HG03457 (cell line): Measurements from ENCODE around the gene EIF3F.

Experiments
- ATAC-seq: cut with Tn5 transposase; IDR thresholded peaks from one replicate; pipeline ENCODE4 v1.9.1; 2021; ENCODE audit warnings: moderate number of reproducible peaks; ENCODE audit not compliant: unreplicated experiment

Gene EIF3F

DNA sequence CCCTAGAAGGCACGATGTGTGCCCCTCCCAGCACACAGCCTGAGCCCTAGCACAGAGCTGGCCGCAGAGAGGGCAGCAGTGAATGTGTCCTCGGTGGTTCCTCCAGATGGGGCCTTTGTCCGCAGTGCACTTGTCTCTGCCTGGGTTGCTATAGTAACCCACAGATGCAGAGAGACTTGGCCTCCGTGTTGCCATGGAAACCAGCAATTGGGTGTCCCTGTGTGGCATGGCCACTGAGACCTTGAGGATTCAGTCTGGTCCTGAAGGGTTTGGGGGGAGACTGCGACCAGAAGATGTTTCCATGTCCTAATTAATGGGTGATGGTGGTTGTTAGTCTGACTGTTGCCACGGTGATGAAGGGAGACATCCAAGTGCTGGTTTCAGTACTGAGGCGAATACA lies 51.3 kb downstream of the EIF3F start:
- ATAC-seq, result no peak

DNA sequence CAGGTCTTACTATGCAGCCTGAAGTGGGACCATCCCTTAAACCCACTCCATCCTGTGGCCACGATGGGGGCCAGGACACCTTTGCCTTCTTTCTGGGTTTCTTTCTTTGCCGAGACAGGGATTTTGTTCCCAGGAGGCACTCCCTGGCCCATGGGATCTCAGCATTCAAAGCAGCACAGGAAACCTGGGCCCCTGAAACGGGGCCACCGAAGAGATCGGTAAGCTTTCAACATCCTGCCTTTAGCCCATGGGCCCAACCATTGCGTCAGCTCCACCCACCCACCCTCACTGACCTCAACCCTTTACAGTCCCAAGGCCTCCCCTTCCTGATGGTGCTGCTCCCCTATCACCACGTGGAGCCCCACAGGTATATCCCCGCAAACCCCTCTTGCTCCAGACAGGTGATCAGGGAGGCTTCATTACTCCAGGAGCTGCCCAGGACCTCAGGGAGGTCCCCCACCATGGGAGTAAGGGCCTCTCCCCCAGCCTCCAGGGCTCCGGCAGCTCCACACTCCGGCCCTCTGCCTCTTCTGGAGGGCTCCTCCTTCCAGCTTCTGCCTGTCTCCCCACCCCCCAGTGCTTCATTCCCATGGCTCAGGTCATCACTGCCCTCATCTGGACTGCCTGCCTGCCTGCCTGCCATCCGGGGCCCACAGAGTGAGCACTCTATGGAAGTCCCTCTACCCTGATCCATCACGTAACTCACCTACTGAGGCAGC lies 51.8 kb downstream of the EIF3F start:
- no peak for ATAC-seq

DNA sequence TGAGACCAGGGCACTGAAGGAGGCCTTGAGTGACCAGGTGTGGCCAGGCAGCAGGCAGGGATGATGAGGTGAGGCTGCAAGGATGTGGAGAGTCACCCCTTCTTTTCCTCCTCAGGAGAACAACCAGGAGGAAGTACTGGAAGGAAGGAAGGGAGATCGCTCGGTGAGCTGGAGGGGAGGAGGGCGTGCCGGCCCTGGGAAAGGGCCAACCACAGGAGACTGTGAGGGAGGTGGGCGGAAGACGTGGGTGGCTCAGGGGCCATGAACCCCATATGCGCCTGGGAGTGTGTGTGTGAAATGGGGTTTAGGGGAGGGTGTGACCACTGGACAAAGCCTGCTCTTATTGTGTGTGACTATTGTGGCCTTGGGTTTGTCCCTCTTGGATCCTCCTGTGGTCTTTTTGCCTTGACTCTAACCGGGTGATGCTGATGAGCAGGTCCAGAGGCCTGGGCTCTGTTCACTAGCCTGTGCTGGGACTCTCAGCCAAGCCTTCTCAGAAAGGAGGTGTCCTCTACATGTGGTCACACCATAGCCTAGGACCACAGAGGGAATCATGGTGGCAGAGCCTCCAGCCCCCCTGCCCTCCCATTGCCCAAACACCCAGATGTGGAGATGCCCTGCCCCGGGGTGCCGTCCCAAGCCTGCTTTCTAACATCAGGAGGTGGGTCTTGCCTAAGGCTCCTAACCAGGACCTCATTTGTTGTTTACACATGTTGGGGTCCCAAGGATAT lies 52.6 kb downstream of the EIF3F start:
- no peak for ATAC-seq

DNA sequence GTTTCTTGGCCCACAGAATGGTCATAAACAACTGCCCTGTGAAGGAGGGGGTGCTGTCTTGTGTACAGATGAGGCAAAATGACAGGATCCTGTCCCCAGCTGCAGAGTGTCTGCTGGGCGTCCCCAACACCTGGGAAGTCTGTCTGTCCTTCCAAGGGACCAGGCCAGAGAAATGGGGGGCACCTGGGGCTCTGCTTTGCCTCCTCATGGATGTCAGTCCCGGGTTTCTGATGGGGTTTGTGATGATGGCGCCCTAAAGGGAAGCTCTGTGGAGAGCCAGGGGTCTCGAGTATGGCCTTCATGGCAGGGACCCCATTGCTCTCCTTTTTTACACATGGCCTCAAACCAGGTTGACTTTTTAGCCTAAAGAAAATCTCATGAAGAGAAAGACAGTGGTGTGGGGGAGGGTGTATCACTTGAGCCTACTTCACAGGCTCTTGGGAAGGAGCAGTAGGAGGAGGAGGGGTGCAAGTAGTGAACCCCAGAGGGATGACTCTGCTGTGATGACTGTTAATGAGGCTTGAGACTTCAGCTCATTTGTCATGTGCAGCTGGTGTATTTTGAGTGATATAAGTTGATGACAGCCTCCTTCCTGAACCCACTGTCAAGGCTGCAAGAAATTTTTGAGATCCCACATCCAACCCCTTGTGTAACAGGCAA lies 53.3 kb downstream of the EIF3F start:
- ATAC-seq, result no peak

DNA sequence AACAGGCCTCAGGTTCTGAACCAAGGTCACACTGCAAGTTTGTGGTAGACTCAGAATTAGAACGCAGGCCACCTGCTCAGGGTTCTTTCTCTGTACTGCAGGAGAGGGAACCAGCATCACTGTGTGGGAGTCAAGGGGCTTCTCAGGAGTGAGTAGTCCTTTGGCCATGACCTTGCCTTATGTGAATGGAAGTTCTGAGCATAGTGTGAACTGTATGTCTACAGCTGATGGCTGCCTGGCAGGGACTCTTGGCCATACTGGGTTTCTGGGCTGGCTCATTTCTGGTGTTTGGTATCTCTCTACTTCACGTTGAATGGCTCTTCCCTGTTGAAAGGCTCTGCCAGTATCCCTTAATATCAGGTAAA lies 53.8 kb downstream of the EIF3F start:
- no peak for ATAC-seq

DNA sequence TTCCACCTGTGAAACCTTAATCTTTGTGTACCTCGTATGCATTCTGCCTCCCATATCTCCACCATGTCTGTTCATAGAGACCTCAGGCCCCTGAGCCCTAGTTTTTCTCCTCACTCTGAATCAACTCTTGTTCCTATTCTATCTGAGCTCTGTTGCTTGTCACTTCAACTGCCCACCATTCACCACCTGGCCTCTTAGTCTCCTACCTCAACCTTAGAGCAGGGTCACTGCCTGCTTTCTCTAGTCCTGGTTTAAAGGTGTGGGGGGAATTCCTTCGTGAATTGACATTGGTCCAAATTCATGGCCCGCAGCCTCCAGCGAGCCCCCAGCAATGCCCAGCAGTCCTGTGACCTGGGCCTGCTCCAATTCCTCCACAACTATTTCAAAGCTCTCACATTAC lies 54.4 kb downstream of the EIF3F start:
- no peak for ATAC-seq

DNA sequence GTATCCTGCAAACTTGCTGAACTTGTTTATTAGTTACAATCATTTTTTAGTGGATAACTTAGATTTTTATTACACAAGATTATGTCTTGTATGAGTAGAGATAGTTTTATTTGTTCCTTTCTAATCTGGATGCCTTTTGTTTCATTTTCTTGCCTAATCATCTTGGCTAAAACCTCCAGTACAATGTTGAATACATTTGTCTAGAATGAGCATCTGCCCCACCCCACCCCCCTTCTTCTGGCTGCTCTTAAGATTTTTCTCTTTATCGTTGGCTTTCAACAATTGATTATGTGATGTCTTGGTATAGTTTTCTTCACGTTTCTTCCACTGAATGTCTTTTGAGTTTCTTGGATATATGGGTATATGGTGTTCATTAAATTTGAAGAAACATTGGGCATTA lies 56.6 kb downstream of the EIF3F start:
- ATAC-seq, result no peak

DNA sequence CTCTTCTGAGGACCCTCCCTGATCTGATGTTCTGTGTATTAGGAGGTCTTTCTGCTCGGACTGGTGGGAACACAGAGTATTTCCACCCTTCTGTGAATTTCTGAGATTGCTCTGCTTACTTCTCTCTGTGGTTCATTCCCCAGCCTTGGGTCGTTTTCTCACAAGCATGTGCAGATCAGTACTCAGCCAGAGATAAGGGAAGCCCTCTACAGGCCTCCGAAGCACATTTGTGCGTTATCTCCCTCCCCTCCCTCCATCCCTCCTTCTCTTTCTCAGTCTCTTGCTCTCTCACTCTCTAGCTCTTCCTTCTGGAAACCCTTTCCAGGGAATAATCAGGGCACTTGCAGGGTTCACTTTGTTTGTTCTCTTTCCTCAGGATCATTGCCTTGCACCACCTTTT lies 58.7 kb downstream of the EIF3F start:
- ATAC-seq, result no peak

DNA sequence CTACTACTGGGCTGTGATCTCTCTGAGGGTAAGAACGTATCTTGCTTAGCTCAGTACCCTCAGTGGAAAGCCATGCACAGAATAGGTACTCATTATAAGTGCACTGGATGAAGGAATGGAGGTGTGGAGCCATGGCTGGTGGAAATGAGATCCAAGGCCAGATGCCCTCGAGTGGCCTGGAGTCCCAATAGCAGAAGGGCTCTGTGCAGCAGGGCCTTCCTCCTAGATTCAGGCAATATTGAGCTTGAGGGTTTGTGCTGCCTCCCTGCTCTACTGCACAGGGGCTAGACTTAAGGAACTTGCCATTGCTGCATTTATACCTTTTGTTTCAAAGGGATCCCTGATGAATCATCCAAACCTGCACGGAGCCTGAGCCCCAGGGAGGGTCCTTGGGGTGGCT lies 60.2 kb downstream of the EIF3F start:
- ATAC-seq, result no peak

DNA sequence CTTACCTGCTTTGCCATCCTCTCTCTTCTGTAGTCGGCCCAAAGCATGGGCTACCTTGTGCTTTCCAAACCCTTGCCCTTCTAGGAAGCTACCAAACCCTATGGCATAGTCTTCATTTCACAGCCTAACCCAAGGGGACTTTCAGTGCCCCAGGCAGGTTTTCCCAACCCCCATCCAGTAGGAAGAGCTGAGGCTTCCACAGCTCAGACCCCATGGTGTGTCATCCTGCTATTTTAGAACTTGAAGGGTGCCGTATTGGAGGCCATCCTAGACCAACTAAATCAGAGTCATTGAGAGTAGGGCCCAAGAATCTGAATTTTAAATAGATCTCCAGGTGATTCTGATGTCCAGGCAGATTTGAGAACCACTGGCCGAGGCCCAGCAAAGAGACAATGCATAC lies 61.9 kb downstream of the EIF3F start:
- no peak for ATAC-seq
